ENCODE results near the gene MYLK.

MYLK gene

GRCh38 chr3:123876858-123877257, 7.3 kb downstream of the MYLK start:
- Histone ChIP-seq H3K27me3 (ENCODE audit: insufficient read depth, low read depth) (no peaks in the 10 kb centered on the region), H3K4me3 (IDR thresholded peaks at IDR 0.05; ENCODE audit: insufficient read depth, low read depth, low read length) (no peak overlapping the region), H3K4me2 (no peak overlapping the region), H3K4me1 (ENCODE audit: low read depth, poor library complexity, severe bottlenecking) (peaks cover 7% of the 10 kb centered on the region), H3K9ac (no peak overlapping the region), H3K79me2 (ENCODE audit: insufficient read depth, low read depth) (no peaks in the 10 kb centered on the region), H4K20me1 (ENCODE audit: insufficient read depth) (no peaks in the 10 kb centered on the region), H2AFZ (ENCODE audit: low read depth) (no peak overlapping the region), H3K36me3 (ENCODE audit: insufficient read depth) (no peaks in the 10 kb centered on the region), H3K27ac (no peak overlapping the region)
- TF ChIP-seq, protein P1, sequence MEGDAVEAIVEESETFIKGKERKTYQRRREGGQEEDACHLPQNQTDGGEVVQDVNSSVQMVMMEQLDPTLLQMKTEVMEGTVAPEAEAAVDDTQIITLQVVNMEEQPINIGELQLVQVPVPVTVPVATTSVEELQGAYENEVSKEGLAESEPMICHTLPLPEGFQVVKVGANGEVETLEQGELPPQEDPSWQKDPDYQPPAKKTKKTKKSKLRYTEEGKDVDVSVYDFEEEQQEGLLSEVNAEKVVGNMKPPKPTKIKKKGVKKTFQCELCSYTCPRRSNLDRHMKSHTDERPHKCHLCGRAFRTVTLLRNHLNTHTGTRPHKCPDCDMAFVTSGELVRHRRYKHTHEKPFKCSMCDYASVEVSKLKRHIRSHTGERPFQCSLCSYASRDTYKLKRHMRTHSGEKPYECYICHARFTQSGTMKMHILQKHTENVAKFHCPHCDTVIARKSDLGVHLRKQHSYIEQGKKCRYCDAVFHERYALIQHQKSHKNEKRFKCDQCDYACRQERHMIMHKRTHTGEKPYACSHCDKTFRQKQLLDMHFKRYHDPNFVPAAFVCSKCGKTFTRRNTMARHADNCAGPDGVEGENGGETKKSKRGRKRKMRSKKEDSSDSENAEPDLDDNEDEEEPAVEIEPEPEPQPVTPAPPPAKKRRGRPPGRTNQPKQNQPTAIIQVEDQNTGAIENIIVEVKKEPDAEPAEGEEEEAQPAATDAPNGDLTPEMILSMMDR (conservative IDR thresholded peaks at IDR 0.05; ENCODE audit: low read depth, low read length) = peak; percentile 50; the same call in 1 of the 2 replicates

- H4K20me1 ChIP-seq (ENCODE audit: insufficient read depth) = no peaks in the 10 kb centered on the region
- H3K4me2 ChIP-seq = no peak overlapping the region
- H3K4me1 ChIP-seq (ENCODE audit: low read depth, poor library complexity, severe bottlenecking) = peaks cover 14% of the 10 kb centered on the region
- H3K36me3 ChIP-seq (ENCODE audit: insufficient read depth) = no peaks in the 10 kb centered on the region
- H3K79me2 ChIP-seq (ENCODE audit: insufficient read depth, low read depth) = no peaks in the 10 kb centered on the region
- TF ChIP-seq, protein P1 (conservative IDR thresholded peaks at IDR 0.05; ENCODE audit: low read depth, low read length) = no peak
- H3K27me3 ChIP-seq (ENCODE audit: insufficient read depth, low read depth) = no peaks in the 10 kb centered on the region
- no peak overlapping the region for H3K27ac ChIP-seq
- no peak overlapping the region for H3K4me3 ChIP-seq (IDR thresholded peaks at IDR 0.05; ENCODE audit: insufficient read depth, low read depth, low read length)
- no peak overlapping the region for H3K9ac ChIP-seq
- H2AFZ ChIP-seq (ENCODE audit: low read depth) = no peak overlapping the region
These were observed 11.5 kb downstream of the MYLK start for GRCh38 chr3:123872621-123873020.

GRCh38 chr3:123871946-123872345, 12.2 kb downstream of the MYLK start:
- Histone ChIP-seq H4K20me1 (ENCODE audit: insufficient read depth) (no peaks in the 10 kb centered on the region), H3K36me3 (ENCODE audit: insufficient read depth) (no peaks in the 10 kb centered on the region), H3K27ac (no peak overlapping the region), H3K4me1 (ENCODE audit: low read depth, poor library complexity, severe bottlenecking) (peaks cover 14% of the 10 kb centered on the region), H2AFZ (ENCODE audit: low read depth) (no peak overlapping the region), H3K9ac (no peak overlapping the region), H3K4me3 (IDR thresholded peaks at IDR 0.05; ENCODE audit: insufficient read depth, low read depth, low read length) (no peak overlapping the region), H3K4me2 (no peak overlapping the region), H3K79me2 (ENCODE audit: insufficient read depth, low read depth) (no peaks in the 10 kb centered on the region), H3K27me3 (ENCODE audit: insufficient read depth, low read depth) (no peaks in the 10 kb centered on the region)
- TF ChIP-seq, protein P1 (conservative IDR thresholded peaks at IDR 0.05; ENCODE audit: low read depth, low read length) = no peak

- no peaks in the 10 kb centered on the region for H3K79me2 ChIP-seq (ENCODE audit: insufficient read depth, low read depth)
- TF ChIP-seq, protein P1 (conservative IDR thresholded peaks at IDR 0.05; ENCODE audit: low read depth, low read length) = no peak
- peaks cover 14% of the 10 kb centered on the region for H3K4me1 ChIP-seq (ENCODE audit: low read depth, poor library complexity, severe bottlenecking)
- H3K27ac ChIP-seq = no peak overlapping the region
- no peak overlapping the region for H3K4me3 ChIP-seq (IDR thresholded peaks at IDR 0.05; ENCODE audit: insufficient read depth, low read depth, low read length)
- H3K4me2 ChIP-seq = no peak overlapping the region; the same call in 1 of the 2 replicates
- no peaks in the 10 kb centered on the region for H3K36me3 ChIP-seq (ENCODE audit: insufficient read depth)
- H3K27me3 ChIP-seq (ENCODE audit: insufficient read depth, low read depth) = no peaks in the 10 kb centered on the region
- no peaks in the 10 kb centered on the region for H4K20me1 ChIP-seq (ENCODE audit: insufficient read depth)
- H3K9ac ChIP-seq = no peak overlapping the region
- H2AFZ ChIP-seq (ENCODE audit: low read depth) = no peak overlapping the region
These were observed 14.1 kb downstream of the MYLK start for GRCh38 chr3:123870033-123870432.
